ENCODE measurements around the gene MRPL30.

Gene MRPL30

GRCh38 chr2:99198103-99198841 lies 17.3 kb downstream of the MRPL30 start:
- no peak for TF ChIP-seq CTCF (IDR thresholded peaks at IDR 0.05)

DNA sequence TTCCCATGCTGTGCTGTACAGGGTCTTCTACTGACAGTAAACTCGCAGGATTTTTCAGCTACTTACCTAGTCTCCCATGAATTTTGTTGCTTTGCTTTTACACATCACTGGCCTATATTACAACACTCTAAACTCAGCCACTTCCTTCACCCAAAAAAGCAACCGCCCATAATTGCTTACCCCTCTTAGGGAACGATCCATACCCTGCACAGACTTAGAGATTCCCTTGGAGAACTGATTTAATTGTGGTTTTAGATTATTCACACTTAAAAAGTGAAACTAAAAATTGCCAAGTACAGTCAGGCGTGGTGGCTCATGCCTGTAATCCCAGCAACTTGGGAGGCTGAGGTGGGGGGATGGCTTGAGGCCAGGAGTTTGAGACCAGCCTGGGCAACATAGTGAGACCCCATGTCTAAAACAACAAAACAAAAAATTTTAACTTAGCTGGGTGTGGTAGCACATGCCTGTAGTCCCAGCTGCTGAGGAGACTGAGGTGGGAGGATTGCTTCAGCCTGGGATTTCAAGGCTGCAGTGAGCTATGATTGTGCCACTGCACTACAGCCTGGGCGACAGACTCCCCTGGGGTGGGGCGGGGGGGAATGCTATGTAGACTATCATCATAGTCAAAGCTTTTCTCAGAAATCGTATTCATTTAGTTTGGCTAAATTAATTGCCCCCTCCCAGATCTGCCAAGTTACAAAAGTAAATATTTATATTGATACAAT lies 19.3 kb downstream of the MRPL30 start:
- no peak for TF ChIP-seq CTCF (IDR thresholded peaks at IDR 0.05)

GRCh38 chr2:99201959-99202678 lies 21.1 kb downstream of the MRPL30 start:
- no peak for TF ChIP-seq CTCF (IDR thresholded peaks at IDR 0.05)

- TF ChIP-seq CTCF (IDR thresholded peaks at IDR 0.05): no peak
These were observed 24.5 kb downstream of the MRPL30 start for GRCh38 chr2:99205491-99205890.

DNA sequence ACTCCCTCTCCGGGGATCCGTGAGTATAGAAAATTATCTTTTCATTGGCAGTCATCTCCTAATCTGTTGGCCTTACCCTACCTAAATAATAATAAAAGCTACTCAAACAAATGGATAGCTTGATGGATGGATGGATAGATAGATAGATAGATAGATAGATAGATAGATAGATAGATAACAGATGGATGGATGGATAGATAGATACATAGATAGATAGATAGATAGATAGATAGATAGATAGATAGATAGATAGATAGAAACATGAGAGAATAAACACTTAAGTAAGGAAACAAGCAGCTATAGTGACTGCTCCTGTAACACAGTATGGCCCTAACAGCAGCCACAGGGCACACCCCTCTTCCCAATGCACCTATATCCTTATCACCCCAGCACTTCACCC lies 35.1 kb downstream of the MRPL30 start:
- no peak for TF ChIP-seq CTCF (IDR thresholded peaks at IDR 0.05)

GRCh38 chr2:99217929-99218501 lies 37.0 kb downstream of the MRPL30 start:
- TF ChIP-seq CTCF (IDR thresholded peaks at IDR 0.05): no peak

DNA sequence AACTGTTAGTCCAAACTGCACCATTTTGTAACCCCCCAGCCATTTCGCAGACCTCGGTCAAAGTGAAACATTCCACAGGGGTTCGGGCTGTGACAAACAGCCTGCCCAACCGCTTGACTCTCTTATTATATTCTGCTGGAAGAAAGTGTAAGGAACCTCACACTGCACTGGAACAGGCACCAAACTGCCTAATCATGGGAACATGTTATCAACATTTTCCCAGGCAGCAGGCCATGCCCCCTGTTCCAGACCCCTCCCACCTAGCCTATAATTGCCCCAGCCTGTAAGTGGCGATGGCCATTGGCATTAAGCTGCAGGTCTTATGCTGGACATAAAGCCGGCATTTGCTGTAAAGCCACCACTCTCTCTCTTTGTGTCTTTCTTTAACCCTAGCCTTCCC lies 57.6 kb downstream of the MRPL30 start:
- TF ChIP-seq CTCF (IDR thresholded peaks at IDR 0.05): no peak

All from LNCAP (cell line).